ENCODE data around the gene CYP4Z1.
"Not testable (repeated sequence)": the region's sequence is repeated elsewhere in the genome, so short reads cannot be mapped to it uniquely, and the experiment has no call there.

CYP4Z1 gene

DNA sequence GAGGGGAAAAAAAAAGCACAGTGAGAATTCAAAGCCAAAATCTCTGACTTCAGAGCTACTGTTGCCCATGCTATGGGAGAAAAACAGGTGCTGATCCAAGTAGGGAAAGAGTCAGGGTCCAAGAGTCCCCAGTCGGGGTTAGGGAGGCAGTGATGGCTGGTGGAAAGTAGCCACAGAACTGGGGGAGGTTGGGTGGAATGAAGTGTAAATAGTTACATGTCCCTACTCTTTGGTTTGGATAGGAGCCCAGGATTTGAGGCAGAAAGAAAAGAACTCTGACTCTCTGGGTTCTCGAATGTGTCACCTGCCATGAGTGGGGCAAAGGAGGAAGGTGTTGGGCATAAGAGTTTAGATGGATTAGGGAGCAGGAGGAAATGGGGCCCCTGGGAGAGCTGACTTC is 61.8 kb downstream of the CYP4Z1 start:
- not testable (repeated sequence) for DNase-seq

DNA sequence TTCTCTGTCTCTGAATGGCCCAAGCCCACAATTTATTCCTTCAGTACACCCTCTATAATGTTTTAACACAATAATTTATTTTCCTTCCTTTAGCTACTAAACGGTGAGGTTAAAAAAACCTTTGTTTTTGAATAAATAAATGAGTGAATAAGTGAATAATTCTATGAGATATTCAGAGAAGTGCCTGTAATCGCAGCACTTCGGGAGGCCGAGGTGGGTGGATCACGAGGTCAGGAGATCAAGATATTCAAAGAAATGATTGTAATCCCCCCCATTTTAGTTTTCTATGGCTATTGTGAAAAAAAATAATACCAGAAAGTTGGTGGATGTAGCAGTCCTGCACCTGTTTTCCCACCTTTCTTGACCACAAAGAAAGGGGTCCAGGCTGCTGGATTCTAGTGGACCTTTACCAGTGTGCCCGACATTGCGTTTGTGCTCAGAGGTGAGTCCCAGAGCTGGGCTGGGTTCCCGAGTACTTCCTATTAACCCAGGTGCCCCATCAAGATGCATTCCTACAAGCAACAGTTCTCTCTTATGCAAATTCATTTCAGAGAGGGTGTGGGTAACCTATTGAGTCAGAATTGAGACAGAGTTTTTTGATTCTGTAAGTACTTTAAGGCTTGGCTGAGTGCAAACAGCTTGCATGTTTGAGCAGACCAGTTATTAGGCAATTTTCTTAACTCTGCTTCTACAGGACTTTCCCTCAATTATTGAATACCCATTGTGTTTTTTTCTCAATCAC is 62.6 kb downstream of the CYP4Z1 start:
- DNase-seq = not testable (repeated sequence)

GRCh38 chr1:47132665-47133064 is 65.6 kb downstream of the CYP4Z1 start:
- DNase-seq = not testable (repeated sequence)

DNA sequence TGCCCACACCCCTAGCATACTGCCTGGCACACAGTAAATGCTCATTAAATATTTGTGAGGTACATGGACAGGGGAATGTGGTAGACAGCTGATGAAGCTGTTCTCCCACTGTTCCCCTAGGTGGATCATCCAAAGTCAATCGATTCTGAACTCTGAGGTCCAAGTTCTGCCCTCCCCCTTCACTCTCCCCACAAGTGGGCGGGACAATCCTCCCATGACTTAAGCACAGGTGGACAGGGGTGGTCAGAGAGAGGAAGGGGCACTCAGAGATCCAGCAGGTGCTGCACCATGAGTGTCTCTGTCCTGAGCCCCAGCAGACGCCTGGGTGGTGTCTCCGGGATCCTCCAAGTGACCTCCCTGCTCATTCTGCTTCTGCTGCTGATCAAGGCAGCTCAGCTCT is 70.2 kb downstream of the CYP4Z1 start, which contains the start of gene CYP4A22:
TSS of gene CYP4A22 (plus strand) at position 244 of the 400 bp plus-strand sequence. CDS start at position 289, 45 bp downstream.
- no peak for DNase-seq

- DNase-seq = no peak
Measured at GRCh38 chr1:47137925-47138615, 71.0 kb downstream of the CYP4Z1 start.

DNA sequence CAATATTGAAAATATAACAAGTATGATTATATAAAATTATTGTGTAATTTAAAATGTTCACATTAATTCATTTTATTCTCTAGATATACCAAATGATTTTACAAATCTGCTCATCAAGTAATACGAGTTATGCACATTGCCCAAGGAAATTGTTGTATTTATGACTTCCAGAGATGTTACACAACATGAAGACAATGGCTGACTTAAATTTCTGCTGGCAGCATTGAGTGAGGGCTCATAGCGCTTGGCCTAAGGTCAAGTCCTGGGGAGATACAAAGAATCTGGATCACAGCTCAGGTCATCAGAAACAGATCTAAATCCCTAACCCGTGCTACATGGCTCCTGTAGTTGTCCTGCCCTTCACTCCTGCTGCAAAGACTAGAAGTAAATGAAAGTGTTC is 73.3 kb downstream of the CYP4Z1 start:
- DNase-seq = not testable (repeated sequence)

DNA sequence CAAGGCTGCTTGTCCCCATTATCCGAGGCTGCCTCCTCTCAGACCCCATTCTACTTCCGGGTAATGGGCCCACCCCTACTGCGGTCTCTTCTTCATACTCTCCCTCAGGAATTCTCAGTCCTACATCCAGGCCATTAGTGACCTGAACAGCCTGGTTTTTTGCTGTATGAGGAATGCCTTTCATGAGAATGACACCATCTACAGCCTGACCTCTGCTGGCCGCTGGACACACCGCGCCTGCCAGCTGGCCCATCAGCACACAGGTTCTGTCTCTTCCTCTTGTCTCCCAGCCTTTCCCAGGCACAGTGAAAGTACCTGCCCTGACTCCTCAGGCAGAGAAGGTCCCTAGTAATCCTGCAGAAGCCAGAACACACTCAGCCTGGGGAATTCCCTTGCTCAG is 76.6 kb downstream of the CYP4Z1 start:
- not testable (repeated sequence) for DNase-seq

DNA sequence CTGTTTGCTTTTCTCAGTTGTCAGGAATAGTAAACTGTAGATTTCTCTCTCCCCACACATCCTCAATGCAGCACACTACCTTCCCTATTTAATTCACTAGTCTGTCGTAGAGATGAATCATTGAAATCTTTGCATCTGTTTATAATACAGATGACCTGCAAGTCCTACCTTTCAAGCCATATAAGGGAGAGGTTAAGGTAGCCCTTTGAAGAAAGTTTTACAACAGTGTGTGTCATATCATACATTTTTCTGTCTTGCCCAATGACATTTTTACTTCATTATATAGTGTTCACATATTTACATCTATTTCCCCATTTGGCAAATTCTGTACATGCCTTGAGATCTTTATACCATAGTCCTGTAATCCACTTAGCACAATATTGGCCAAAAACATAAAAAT is 79.5 kb downstream of the CYP4Z1 start:
- DNase-seq = not testable (repeated sequence)

GRCh38 chr1:47147047-47147785 is 80.2 kb downstream of the CYP4Z1 start:
- DNase-seq = no peak

- DNase-seq = not testable (repeated sequence)
Measured at GRCh38 chr1:47149162-47149561, 82.1 kb downstream of the CYP4Z1 start.

GRCh38 chr1:47156457-47156856 is 89.4 kb downstream of the CYP4Z1 start:
- DNase-seq = not testable (repeated sequence)

- DNase-seq = not testable (repeated sequence)
Measured at GRCh38 chr1:47157957-47158356, 90.9 kb downstream of the CYP4Z1 start.

- no peak for DNase-seq
Measured at GRCh38 chr1:47160716-47161115, 93.7 kb downstream of the CYP4Z1 start.

DNA sequence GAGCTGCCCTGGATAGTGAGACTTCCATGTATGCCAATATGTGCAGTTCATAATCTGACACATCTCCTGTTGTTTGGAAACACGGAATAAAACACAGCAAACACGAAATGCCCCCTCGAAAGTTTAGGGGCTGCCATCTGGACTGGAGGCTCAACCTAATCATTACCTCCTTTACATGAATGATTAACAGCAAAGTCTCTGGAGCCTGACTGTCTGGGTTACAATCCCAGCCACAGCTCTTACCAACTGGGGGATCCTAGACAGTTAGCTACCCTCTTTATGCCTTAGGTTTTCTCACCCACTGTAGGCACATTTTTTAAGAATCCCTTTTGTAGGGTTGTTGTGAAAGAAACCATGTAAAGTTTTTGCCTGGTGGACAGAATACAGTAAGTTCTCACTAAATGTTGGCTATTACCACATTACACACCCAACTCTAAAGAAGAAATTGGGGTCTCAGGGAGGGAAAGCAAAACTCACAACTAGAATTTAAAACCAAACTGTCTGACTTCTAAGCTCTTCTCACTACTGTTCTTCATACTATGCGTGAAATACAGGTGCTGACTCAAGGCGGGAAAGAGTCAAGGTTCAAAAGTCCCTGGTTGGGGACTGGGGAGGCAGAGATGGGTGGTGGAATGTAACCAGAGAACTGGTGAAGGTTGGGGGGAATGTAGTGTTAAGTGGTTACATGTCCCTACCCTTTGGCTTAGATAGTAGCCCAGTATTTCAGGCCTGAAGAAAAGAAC is 94.4 kb downstream of the CYP4Z1 start:
- no peak for DNase-seq

- no peak for DNase-seq
Measured at GRCh38 chr1:47164552-47164951, 97.5 kb downstream of the CYP4Z1 start.

Data from fibroblast of skin of abdomen (primary cell).